K562 (cell line): Measurements from ENCODE around the gene SPDYE1. TPM values are rescaled to one million over a fixed set of nuclear protein-coding genes. Genes with fewer than 3 reads are reported as not detected.
"Not testable (repeated sequence)": the region's sequence is repeated elsewhere in the genome, so short reads cannot be mapped to it uniquely, and the experiment has no call there.

ENCODE experiments used
- ATAC-seq: fragments of 200-7000 bp; cut with Tn5 transposase; 3 replicates; pipeline ENCODE4 v1.9.1; 2020; ENCODE audit warnings: moderate library complexity
- BruUV-seq: library from RNA; stranded (reverse); fragments of 400-500 nt; replicated peaks from 2 replicates; lab custom pipeline; 2021; lab: Mats Ljungman, UMichigan
- CTCF ChIA-PET: fragments of 300-600 bp; formaldehyde crosslinking; extraction: SDS; loops from one replicate; lab custom pipeline; 2021; ENCODE audit warnings: low intra/inter-chr PET ratio; lab: Yijun Ruan, JAX
- POLR2A ChIA-PET: fragments of 300-600, 350-650 bp; sonication (Branson Sonifier 250); formaldehyde crosslinking; extraction: SDS; loops from one replicate; lab custom pipeline; 2021; ENCODE audit warnings: antibody characterized with exemption, inconsistent platforms; lab: Yijun Ruan, JAX
- DNase-seq, 4 experiments: peaks; one replicate each; pipeline versions ENCODE4 v3.0.0 to v3.0.0-alpha.2; 2011 to 2018; ENCODE audit warnings: low spot score in 3 of 4, mixed read lengths in 3 of 4; ENCODE audit errors: extremely low read depth in 1 of 4
- FAIRE-seq: peaks from 2 replicates; lab custom pipeline; 2011; peaks lifted over from hg19 to GRCh38; lab: Jason Lieb, UNC
- H2AFZ ChIP-seq: 2 replicates; pipeline ENCODE4 v1.6.0; 2011; ENCODE audit warnings: low read depth, low read length, control low read depth, inconsistent platforms
- H3K27ac ChIP-seq: fragments of 200-600 bp; 3 replicates; pipeline ENCODE4 v1.8.0; 2011; ENCODE audit warnings: low read depth, mild to moderate bottlenecking, control low read depth, inconsistent platforms, low read length, moderate library complexity, mixed read lengths; ENCODE audit errors: extremely low read depth
- H3K27me3 ChIP-seq, 2 experiments: fragments of 300-600 bp in 1 of 2; 2 replicates in 1 of 2; 3 replicates in 1 of 2; pipeline versions ENCODE4 v1.6.0 to v1.8.0; 2011; ENCODE audit warnings: inconsistent platforms in 2 of 2, low read length in 2 of 2, mild to moderate bottlenecking in 1 of 2, mixed read lengths in 1 of 2, moderate library complexity in 1 of 2; ENCODE audit not compliant: control insufficient read depth in 2 of 2, insufficient read depth in 2 of 2
- H3K36me3 ChIP-seq: fragments of 300-600 bp; 3 replicates; pipeline ENCODE4 v1.8.0; 2011; ENCODE audit warnings: mild to moderate bottlenecking, low read length, inconsistent platforms; ENCODE audit not compliant: control insufficient read depth, insufficient read depth
- H3K4me1 ChIP-seq, 2 experiments: fragments of 200-600 bp in 1 of 2; replicated peaks in 1 of 2; 2 replicates in 1 of 2; 3 replicates in 1 of 2; pipeline versions ENCODE4 v1.5.1 to v1.8.0; 2011; ENCODE audit warnings: inconsistent platforms in 2 of 2, low read length in 2 of 2, mild to moderate bottlenecking in 1 of 2, mixed read lengths in 1 of 2, moderate library complexity in 1 of 2; ENCODE audit not compliant: control insufficient read depth in 2 of 2, insufficient read depth in 2 of 2
- H3K4me2 ChIP-seq: 2 replicates; pipeline ENCODE4 v1.6.1; 2011; ENCODE audit warnings: low read length, control low read depth, inconsistent platforms, mixed read lengths; ENCODE audit not compliant: insufficient read depth
- H3K4me3 ChIP-seq: fragments of 200-600 bp; sonication (generic), shearing (Covaris generic); 2 replicates; pipeline ENCODE4 v1.5.1; 2016; ENCODE audit warnings: control low read depth, inconsistent platforms
- H3K79me2 ChIP-seq: fragments of 200-600 bp; 3 replicates; pipeline ENCODE4 v1.8.0; 2011; ENCODE audit warnings: low read length, inconsistent platforms; ENCODE audit not compliant: control insufficient read depth, insufficient read depth
- H3K9ac ChIP-seq, 2 experiments: 2 replicates each; pipeline versions ENCODE4 v1.6.0 to v1.6.1; 2011; ENCODE audit warnings: low read depth in 2 of 2, low read length in 2 of 2, control low read depth in 1 of 2, inconsistent platforms in 1 of 2, mild to moderate bottlenecking in 1 of 2, mixed read lengths in 1 of 2; ENCODE audit not compliant: insufficient read depth in 1 of 2
- H3K9me1 ChIP-seq: one replicate; pipeline ENCODE4 v1.6.0; 2011; ENCODE audit warnings: inconsistent platforms, mild to moderate bottlenecking, low read length, moderate library complexity; ENCODE audit not compliant: control insufficient read depth, insufficient read depth
- H3K9me3 ChIP-seq: replicated peaks from 2 replicates; pipeline ENCODE4 v1.5.1; 2011; ENCODE audit warnings: low read depth, low read length, inconsistent platforms; ENCODE audit not compliant: control insufficient read depth, insufficient read depth
- H4K20me1 ChIP-seq: replicated peaks from 2 replicates; pipeline ENCODE4 v1.6.1; 2011; ENCODE audit warnings: low read length, inconsistent platforms, mixed read lengths; ENCODE audit not compliant: control insufficient read depth, insufficient read depth
- ARID1B ChIP-seq: fragments of 450-650 bp; IDR thresholded peaks from 2 replicates; pipeline ENCODE4 v1.6.1; 2016; ENCODE audit warnings: antibody characterized with exemption, mild to moderate bottlenecking, inconsistent platforms
- CREB1 ChIP-seq, 2 experiments: sonication (generic) in 1 of 2; formaldehyde crosslinking in 1 of 2; IDR thresholded peaks; 2 replicates each; pipeline versions ENCODE4 v1.6.1 to v1.8.0; 2012 to 2022; ENCODE audit warnings: inconsistent platforms in 1 of 2, mild to moderate bottlenecking in 1 of 2, missing genetic modification reagents in 1 of 2, moderate library complexity in 1 of 2
- EGR1 ChIP-seq: fragments of 450-650 bp; conservative IDR thresholded peaks from 2 replicates; pipeline ENCODE4 v1.6.1; 2017; ENCODE audit warnings: mild to moderate bottlenecking
- FOXK2 ChIP-seq, 2 experiments: fragments of 450-650 bp; IDR thresholded peaks in 1 of 2; conservative IDR thresholded peaks in 1 of 2; 2 replicates each; pipeline ENCODE4 v1.6.1; 2016; ENCODE audit warnings: low read depth in 2 of 2, mild to moderate bottlenecking in 1 of 2
- HDAC1 ChIP-seq, 2 experiments: fragments of 450-650 bp; IDR thresholded peaks; 2 replicates each; pipeline ENCODE4 v1.6.1; 2016 to 2017; ENCODE audit warnings: inconsistent platforms in 1 of 2, mild to moderate bottlenecking in 1 of 2, moderate library complexity in 1 of 2
- HDAC2 ChIP-seq: fragments of 450-650 bp; IDR thresholded peaks from 2 replicates; pipeline ENCODE4 v1.6.1; 2016; ENCODE audit warnings: mild to moderate bottlenecking
- HDGF ChIP-seq: fragments of 450-650 bp; IDR thresholded peaks from 2 replicates; pipeline ENCODE4 v1.6.1; 2016
- MXI1 ChIP-seq: IDR thresholded peaks from 2 replicates; pipeline ENCODE4 v1.6.1; 2011; ENCODE audit warnings: low read depth, mild to moderate bottlenecking, improper control_type of control experiment, low read length
- NRF1 ChIP-seq, 2 experiments: fragments of 450-650 bp; IDR thresholded peaks in 1 of 2; conservative IDR thresholded peaks in 1 of 2; 2 replicates each; pipeline ENCODE4 v1.6.1; 2014; ENCODE audit warnings: mild to moderate bottlenecking in 2 of 2
- OTX1 ChIP-seq: fragments of 450-650 bp; formaldehyde crosslinking; IDR thresholded peaks from 2 replicates; pipeline ENCODE4 v1.4.0; 2022; ENCODE audit warnings: mild to moderate bottlenecking
- PKNOX1 ChIP-seq: fragments of 450-650 bp; IDR thresholded peaks from 2 replicates; pipeline ENCODE4 v1.6.1; 2016
- SAP30 ChIP-seq: fragments of 200-600 bp; sonication (generic); IDR thresholded peaks from 2 replicates; pipeline ENCODE4 v1.6.1; 2012; ENCODE audit warnings: borderline replicate concordance, low read depth, mild to moderate bottlenecking, moderate library complexity, low read length, control low read depth, inconsistent platforms; ENCODE audit not compliant: insufficient read depth, poor library complexity, severe bottlenecking
- TAF9B ChIP-seq: fragments of 450-650 bp; IDR thresholded peaks from 2 replicates; pipeline ENCODE4 v1.6.1; 2018; ENCODE audit warnings: mild to moderate bottlenecking; ENCODE audit not compliant: partially characterized antibody
- ZEB2 ChIP-seq: fragments of 450-650 bp; IDR thresholded peaks from 2 replicates; pipeline ENCODE4 v1.6.1; 2016
- ZNF740 ChIP-seq, 3 experiments: fragments of 200-800 bp in 1 of 3; sonication (Bioruptor generic) in 1 of 3; sonication (generic) in 1 of 3; formaldehyde crosslinking in 1 of 3; IDR thresholded peaks; 2 replicates each; pipeline versions ENCODE4 v1.6.1 to v1.8.0; 2016 to 2022; ENCODE audit warnings: mild to moderate bottlenecking in 2 of 3, missing compliant biosample characterization in 2 of 3, missing genetic modification characterization in 2 of 3, missing genetic modification reagents in 1 of 3
- WGBS: fragments of 100-300 bp; shearing (Covaris generic); methylation state at CpG from one replicate; pipeline ENCODE4 v1.1.6; 2016; ENCODE audit warnings: low coverage, mixed read lengths; ENCODE audit not compliant: insufficient coverage; ENCODE audit errors: missing lambda C conversion rate; 5-methylcytosine and 5-hydroxymethylcytosine counted together
- in situ Hi-C: fragments of 300-500 bp; cut with MboI; formaldehyde crosslinking; loops from 4 replicates; pipeline ENCODE4 v1.15.0; 2018; ENCODE audit warnings: inconsistent platforms, mixed read lengths
- intact Hi-C: fragments of 100-400 bp; cut with micrococcal nuclease; formaldehyde crosslinking; loops from 2 replicates; pipeline ENCODE4 v1.14.2; 2022
- polyA plus RNA-seq, 8 experiments: library from polyadenylated mRNA; depleted of rRNA in 4 of 8; stranded (reverse) in 5 of 8; unstranded in 3 of 8; fragments of >200 nt; fragmentation: Nextera tagmentation in 2 of 8; fragmentation: Illumina TruSeq in 1 of 8; extraction: Ambion mirVana in 2 of 8; extraction: Trizol in 1 of 8; gene quantifications; 2 replicates each; pipeline versions ENCODE4 v1.2.1 to v1.2.3, GENCODE V29; 2011 to 2014; ENCODE audit warnings: inconsistent platforms in 1 of 8, missing spikeins in 1 of 8
- total RNA-seq, 7 experiments: library from RNA; depleted of rRNA in 6 of 7; stranded (reverse); fragments of >200 nt in 6 of 7; fragmentation: Illumina TruSeq in 2 of 7; extraction: Trizol in 2 of 7; gene quantifications; 2 replicates each; pipeline versions ENCODE4 v1.2.1 to v1.2.3, GENCODE V29; 2011 to 2021; ENCODE audit warnings: low replicate concordance in 1 of 7
- TF ChIP-seq, protein P1 (sequence below), 2 experiments: IDR thresholded peaks in 1 of 2; conservative IDR thresholded peaks in 1 of 2; 2 replicates each; pipeline ENCODE4 v1.6.1; 2016; ENCODE audit warnings: low read depth in 2 of 2, mild to moderate bottlenecking in 1 of 2, missing compliant biosample characterization in 1 of 2, missing genetic modification characterization in 1 of 2, moderate library complexity in 1 of 2

Gene SPDYE1
- total and polyA plus RNA-seq, 9 of the 15 experiments (the other 6 are each of a cell fraction or from before 2014, with no cell fraction given), result 0.04 to 0.10 TPM; not detected in 7

DNA sequence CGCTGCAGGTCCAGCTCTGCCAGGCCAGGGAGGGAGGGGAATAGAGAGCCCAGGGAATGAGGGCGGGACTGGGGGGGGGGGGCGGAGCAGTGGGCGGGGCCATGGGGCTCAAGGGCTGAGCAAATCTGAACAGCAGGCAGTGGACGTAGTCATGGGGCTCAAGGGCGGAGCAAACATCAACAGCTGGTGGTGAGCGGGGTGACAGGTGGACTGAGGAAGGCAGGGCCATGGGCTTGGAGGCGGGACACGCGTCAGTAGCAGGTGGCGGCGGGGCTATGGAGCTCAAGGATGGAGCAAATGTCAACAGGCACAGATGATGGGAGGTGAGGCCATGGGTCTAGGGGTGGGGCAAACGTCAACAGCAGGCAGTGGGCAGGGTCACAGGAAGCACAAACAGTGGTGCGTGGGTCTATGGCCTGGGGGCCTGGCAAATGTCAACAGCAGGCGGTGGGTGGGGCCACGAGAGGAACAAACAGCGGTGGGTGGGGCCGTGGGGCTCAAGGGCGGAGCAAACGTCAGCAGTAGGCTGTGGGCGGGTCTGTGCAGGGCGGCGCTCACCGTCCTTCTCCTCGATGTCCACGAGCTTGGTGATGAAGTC is 41.4 kb downstream of the SPDYE1 start:
- POLR2A ChIA-PET, result interaction anchor here (0.6 kb wide), 1 partner anchor 12 kb away, joined by 3 read pairs; no protein-coding TSS in a partner anchor
- H3K9ac ChIP-seq, result peak overlapping the region in 1 of 2 experiments; percentile 14; a peak in 1 of 4 replicates
- in situ Hi-C loops; H3K36me3 ChIP-seq; FAIRE-seq; H4K20me1 ChIP-seq; intact Hi-C loops; H3K9me1 ChIP-seq; BruUV-seq; H3K27me3 ChIP-seq; H3K9me3 ChIP-seq; H3K27ac ChIP-seq; H3K79me2 ChIP-seq; CTCF ChIA-PET; TF ChIP-seq CREB1 (IDR thresholded peaks at IDR 0.05); ZNF740 (tag; IDR thresholded peaks at IDR 0.05): not testable (repeated sequence)
- H3K4me3 ChIP-seq, result peak overlapping the region; percentile 29
- H3K4me2 ChIP-seq, result peak overlapping the region; percentile 76
- ATAC-seq (peak; percentile 89), DNase-seq (peak; percentile 50 to 88 (median 64))
- peaks cover 5 to 32% of the 10 kb centered on the region in 2 experiments; a peak in 4 of 5 replicates for H3K4me1 ChIP-seq
- under 1% methylated on average over 11 of the region's 26 CpGs for WGBS
- peak overlapping the region; percentile 75; the same call in 1 of the 2 replicates for H2AFZ ChIP-seq
- TF ChIP-seq EGR1 (peak; percentile 36; the same call in 1 of the 2 replicates), CREB1 (CRISPR knock-in tag; IDR thresholded peaks at IDR 0.05) (0 out of 2 replicates have a peak, but pooled peaks have one; percentile 44), ZNF740 (CRISPR knock-in tag; IDR thresholded peaks at IDR 0.05) (peak; percentile 45; the same call in 1 of the 2 replicates), MXI1 (peak; percentile 24; the same call in 1 of the 2 replicates), SAP30 (peak; percentile 92), ZEB2 (0 out of 2 replicates have a peak, but pooled peaks have one; percentile 25), FOXK2 (conservative IDR thresholded peaks at IDR 0.05 in 1 of 2, IDR thresholded peaks at IDR 0.05 in 1 of 2; ENCODE audit: low read depth in 2 of 2) (peak; percentile 98 to 100), HDAC1 (IDR thresholded peaks at IDR 0.05) (peak in 1 of 2 experiments; percentile 99; a peak in 2 of 4 replicates), HDAC2 (peak; percentile 93), PKNOX1 (peak; percentile 92), OTX1 (CRISPR knock-in tag) (peak; percentile 79), ARID1B (0 out of 2 replicates have a peak, but pooled peaks have one; percentile 23), HDGF (peak; percentile 64; the same call in 1 of the 2 replicates), NRF1 (conservative IDR thresholded peaks at IDR 0.05 in 1 of 2, IDR thresholded peaks at IDR 0.05 in 1 of 2) (peak; percentile 57 to 69), TAF9B (peak; percentile 78)
- TF ChIP-seq, protein P1, sequence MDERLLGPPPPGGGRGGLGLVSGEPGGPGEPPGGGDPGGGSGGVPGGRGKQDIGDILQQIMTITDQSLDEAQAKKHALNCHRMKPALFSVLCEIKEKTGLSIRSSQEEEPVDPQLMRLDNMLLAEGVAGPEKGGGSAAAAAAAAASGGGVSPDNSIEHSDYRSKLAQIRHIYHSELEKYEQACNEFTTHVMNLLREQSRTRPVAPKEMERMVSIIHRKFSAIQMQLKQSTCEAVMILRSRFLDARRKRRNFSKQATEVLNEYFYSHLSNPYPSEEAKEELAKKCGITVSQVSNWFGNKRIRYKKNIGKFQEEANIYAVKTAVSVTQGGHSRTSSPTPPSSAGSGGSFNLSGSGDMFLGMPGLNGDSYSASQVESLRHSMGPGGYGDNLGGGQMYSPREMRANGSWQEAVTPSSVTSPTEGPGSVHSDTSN (CRISPR knock-in tag; IDR thresholded peaks at IDR 0.05; ENCODE audit: low read depth), result not testable (repeated sequence)
- TF ChIP-seq, protein P1 (tag; conservative IDR thresholded peaks at IDR 0.05; ENCODE audit: low read depth), result 0 out of 2 replicates have a peak, but pooled peaks have one; percentile 7
